HG03280 (cell line): Measurements from ENCODE around the gene NLRP8.
"Not testable (repeated sequence)": the region's sequence is repeated elsewhere in the genome, so short reads cannot be mapped to it uniquely, and the experiment has no call there.

Source experiments
- ATAC-seq: cut with Tn5 transposase; IDR thresholded peaks from one replicate; pipeline ENCODE4 v1.9.1; 2021; ENCODE audit warnings: mild to moderate bottlenecking, moderate library complexity; ENCODE audit not compliant: unreplicated experiment

NLRP8 gene

GRCh38 chr19:55947532-55947931 lies at the start of gene NLRP8:
NLRP8 (plus strand) TSS chr19:55947832.
- no peak for ATAC-seq

- no peak for ATAC-seq
Observed at GRCh38 chr19:55898911-55899310, 48.7 kb upstream of the NLRP8 start.

GRCh38 chr19:55901369-55902079 lies 46.1 kb upstream of the NLRP8 start:
- no peak for ATAC-seq

GRCh38 chr19:55902080-55902751 lies 45.4 kb upstream of the NLRP8 start:
- no peak for ATAC-seq

GRCh38 chr19:55907286-55907685 lies 40.3 kb upstream of the NLRP8 start:
- ATAC-seq, result no peak

GRCh38 chr19:55907746-55908145 lies 39.9 kb upstream of the NLRP8 start:
- no peak for ATAC-seq

- ATAC-seq, result no peak
Observed at GRCh38 chr19:55909801-55910200, 37.8 kb upstream of the NLRP8 start.

GRCh38 chr19:55912916-55913315 lies 34.7 kb upstream of the NLRP8 start:
- no peak for ATAC-seq

- no peak for ATAC-seq
Observed at GRCh38 chr19:55913643-55914268, 33.9 kb upstream of the NLRP8 start.

GRCh38 chr19:55923556-55923955 lies 24.1 kb upstream of the NLRP8 start:
- ATAC-seq, result no peak

- no peak for ATAC-seq
Observed at GRCh38 chr19:55927991-55928390, 19.6 kb upstream of the NLRP8 start.

GRCh38 chr19:55929258-55929657 lies 18.4 kb upstream of the NLRP8 start:
- not testable (repeated sequence) for ATAC-seq

GRCh38 chr19:55930996-55931515 lies 16.6 kb upstream of the NLRP8 start:
- no peak for ATAC-seq

- ATAC-seq, result no peak
Observed at GRCh38 chr19:55931936-55932386, 15.7 kb upstream of the NLRP8 start, which contains the start of gene NLRP13. NLRP13 (minus strand) TSS chr19:55932336; CDS start chr19:55932311, 25 bp downstream.

GRCh38 chr19:55935206-55935605 lies 12.4 kb upstream of the NLRP8 start:
- ATAC-seq, result no peak

GRCh38 chr19:55939206-55939605 lies 8.4 kb upstream of the NLRP8 start:
- ATAC-seq, result no peak

- ATAC-seq, result no peak
Observed at GRCh38 chr19:55940306-55940705, 7.3 kb upstream of the NLRP8 start.

- ATAC-seq, result not testable (repeated sequence)
Observed at GRCh38 chr19:55950566-55950965, 2.9 kb downstream of the NLRP8 start.

- ATAC-seq, result no peak
Observed at GRCh38 chr19:55956431-55956830, 8.8 kb downstream of the NLRP8 start.

GRCh38 chr19:55958356-55958755 lies 10.7 kb downstream of the NLRP8 start:
- no peak for ATAC-seq

GRCh38 chr19:55959996-55960675 lies 12.5 kb downstream of the NLRP8 start:
- ATAC-seq, result no peak
